ENCODE measurements around the gene SLC8A1.
A peak's percentile ranks its signal among the peaks of the same experiment; 100 is the strongest.

SLC8A1 gene

GRCh38 chr2:40178971-40179370 lies 272.9 kb downstream of the SLC8A1 start:
- no peak for DNase-seq

- no peak for DNase-seq
Observed at GRCh38 chr2:40178171-40178778, 273.6 kb downstream of the SLC8A1 start.

GRCh38 chr2:40177366-40177765 lies 274.5 kb downstream of the SLC8A1 start:
- DNase-seq = no peak

GRCh38 chr2:40173276-40173675 lies 278.6 kb downstream of the SLC8A1 start:
- DNase-seq = no peak

- DNase-seq = no peak
Observed at GRCh38 chr2:40169856-40170255, 282.0 kb downstream of the SLC8A1 start.

- no peak for DNase-seq
Observed at GRCh38 chr2:40169430-40169829, 282.5 kb downstream of the SLC8A1 start.

- DNase-seq = no peak
Observed at GRCh38 chr2:40168546-40168945, 283.3 kb downstream of the SLC8A1 start.

GRCh38 chr2:40168032-40168431 lies 283.9 kb downstream of the SLC8A1 start:
- DNase-seq = no peak

GRCh38 chr2:40166006-40166405 lies 285.9 kb downstream of the SLC8A1 start:
- DNase-seq = no peak

- DNase-seq = peak; percentile 35
Observed at GRCh38 chr2:40165509-40165844, 286.4 kb downstream of the SLC8A1 start.

GRCh38 chr2:40164736-40165508 lies 287.0 kb downstream of the SLC8A1 start:
- DNase-seq = peak; percentile 57

GRCh38 chr2:40161986-40162385 lies 289.9 kb downstream of the SLC8A1 start:
- no peak for DNase-seq

- no peak for DNase-seq
Observed at GRCh38 chr2:40160751-40161218, 291.1 kb downstream of the SLC8A1 start.

- DNase-seq = no peak
Observed at GRCh38 chr2:40159333-40159732, 292.6 kb downstream of the SLC8A1 start.

GRCh38 chr2:40158781-40159180 lies 293.1 kb downstream of the SLC8A1 start:
- no peak for DNase-seq

GRCh38 chr2:40155728-40156127 lies 296.2 kb downstream of the SLC8A1 start:
- DNase-seq = no peak

- no peak for DNase-seq
Observed at GRCh38 chr2:40150266-40150665, 301.6 kb downstream of the SLC8A1 start.

- no peak for DNase-seq
Observed at GRCh38 chr2:40148334-40148733, 303.6 kb downstream of the SLC8A1 start.

- DNase-seq = no peak
Observed at GRCh38 chr2:40147360-40147759, 304.5 kb downstream of the SLC8A1 start.

GRCh38 chr2:40144022-40144421 lies 307.9 kb downstream of the SLC8A1 start:
- no peak for DNase-seq

- DNase-seq = no peak
Observed at GRCh38 chr2:40138314-40138713, 313.6 kb downstream of the SLC8A1 start.

- no peak for DNase-seq
Observed at GRCh38 chr2:40131081-40131704, 320.7 kb downstream of the SLC8A1 start.

GRCh38 chr2:40130251-40130994 lies 321.5 kb downstream of the SLC8A1 start:
- no peak for DNase-seq
